ENCODE results near the gene SNRNP25.

SNRNP25 gene

GRCh38 chr16:66309-67182 lies 12.9 kb downstream of the SNRNP25 start:
- in situ Hi-C loops (cut with MboI; ENCODE audit: low pct_unique_long_range_greater_than_20kb, low sequenced_read_pairs, unreplicated experiment), result no loop called here
- TF ChIP-seq CTCF (IDR thresholded peaks at IDR 0.05; ENCODE audit: extremely low read depth, insufficient read depth, missing control alignments), result no peak
- no peak for DNase-seq (ENCODE audit: low spot score)

- in situ Hi-C loops (cut with MboI; ENCODE audit: low pct_unique_long_range_greater_than_20kb, low sequenced_read_pairs, unreplicated experiment), result no loop called here
- no peak for TF ChIP-seq CTCF (IDR thresholded peaks at IDR 0.05; ENCODE audit: extremely low read depth, insufficient read depth, missing control alignments)
- no peak for DNase-seq (ENCODE audit: low spot score)
These were observed 13.7 kb downstream of the SNRNP25 start for GRCh38 chr16:67183-67791.

GRCh38 chr16:67884-68789 lies 14.5 kb downstream of the SNRNP25 start:
- no peak for DNase-seq (ENCODE audit: low spot score)
- no peak for TF ChIP-seq CTCF (IDR thresholded peaks at IDR 0.05; ENCODE audit: extremely low read depth, insufficient read depth, missing control alignments)
- in situ Hi-C loops (cut with MboI; ENCODE audit: low pct_unique_long_range_greater_than_20kb, low sequenced_read_pairs, unreplicated experiment), result no loop called here

- in situ Hi-C loops (cut with MboI; ENCODE audit: low pct_unique_long_range_greater_than_20kb, low sequenced_read_pairs, unreplicated experiment), result no loop called here
- TF ChIP-seq CTCF (IDR thresholded peaks at IDR 0.05; ENCODE audit: extremely low read depth, insufficient read depth, missing control alignments), result no peak
- no peak for DNase-seq (ENCODE audit: low spot score)
These were observed 15.6 kb downstream of the SNRNP25 start for GRCh38 chr16:69181-69580.

- in situ Hi-C loops (cut with MboI; ENCODE audit: low pct_unique_long_range_greater_than_20kb, low sequenced_read_pairs, unreplicated experiment), result no loop called here
- no peak for TF ChIP-seq CTCF (IDR thresholded peaks at IDR 0.05; ENCODE audit: extremely low read depth, insufficient read depth, missing control alignments)
- no peak for DNase-seq (ENCODE audit: low spot score)
These were observed 17.5 kb downstream of the SNRNP25 start for GRCh38 chr16:71210-71539.
